Glutamatergic neuron (in vitro differentiated cells): Measurements from ENCODE around the gene ANXA6. TPM values are rescaled to one million over a fixed set of nuclear protein-coding genes. Genes with fewer than 3 reads are reported as not detected.

ENCODE experiments used
- DNase-seq: peaks from one replicate; pipeline ENCODE4 v3.0.0; 2022
- H3K27ac Mint-ChIP-seq: one replicate; pipeline ENCODE4 v1.8.0; 2020; ENCODE audit warnings: mild to moderate bottlenecking, mixed read lengths, inconsistent platforms; ENCODE audit not compliant: unreplicated experiment
- H3K27me3 Mint-ChIP-seq: one replicate; pipeline ENCODE4 v1.8.0; 2020; ENCODE audit warnings: mild to moderate bottlenecking, moderate library complexity, mixed read lengths, inconsistent platforms; ENCODE audit not compliant: unreplicated experiment
- H3K36me3 Mint-ChIP-seq: one replicate; pipeline ENCODE4 v1.8.0; 2020; ENCODE audit warnings: mild to moderate bottlenecking, mixed read lengths, inconsistent platforms; ENCODE audit not compliant: unreplicated experiment
- H3K4me1 Mint-ChIP-seq: one replicate; pipeline ENCODE4 v1.8.0; 2020; ENCODE audit warnings: mild to moderate bottlenecking, low read depth, mixed read lengths, inconsistent platforms; ENCODE audit not compliant: unreplicated experiment
- H3K4me3 Mint-ChIP-seq: one replicate; pipeline ENCODE4 v1.8.0; 2020; ENCODE audit warnings: mild to moderate bottlenecking, mixed read lengths, inconsistent platforms; ENCODE audit not compliant: unreplicated experiment
- H3K9me3 Mint-ChIP-seq: one replicate; pipeline ENCODE4 v1.8.0; 2020; ENCODE audit warnings: mild to moderate bottlenecking, moderate library complexity, mixed read lengths, inconsistent platforms; ENCODE audit not compliant: unreplicated experiment
- total RNA-seq: library from RNA; stranded (reverse); fragmentation: NEBNext Ultra II Directional; extraction: Animal tissue kit (Norgen Biotek cat#: 25700); gene quantifications from one replicate; pipeline ENCODE4 v1.2.1, GENCODE V29; 2021; ENCODE audit not compliant: unreplicated experiment
- TF ChIP-seq, protein P1 (sequence below): fragments of 200-600 bp; sonication (generic); IDR thresholded peaks from one replicate; pipeline ENCODE4 v1.5.0; 2021; ENCODE audit not compliant: partially characterized antibody, unreplicated experiment

ANXA6 gene
- total RNA-seq, 1 donor from 2014 or later = 143 TPM

- no peak overlapping the region for H3K4me3 Mint-ChIP-seq
- H3K9me3 Mint-ChIP-seq = peaks cover 1% of the 10 kb centered on the region
- TF ChIP-seq, protein P1, sequence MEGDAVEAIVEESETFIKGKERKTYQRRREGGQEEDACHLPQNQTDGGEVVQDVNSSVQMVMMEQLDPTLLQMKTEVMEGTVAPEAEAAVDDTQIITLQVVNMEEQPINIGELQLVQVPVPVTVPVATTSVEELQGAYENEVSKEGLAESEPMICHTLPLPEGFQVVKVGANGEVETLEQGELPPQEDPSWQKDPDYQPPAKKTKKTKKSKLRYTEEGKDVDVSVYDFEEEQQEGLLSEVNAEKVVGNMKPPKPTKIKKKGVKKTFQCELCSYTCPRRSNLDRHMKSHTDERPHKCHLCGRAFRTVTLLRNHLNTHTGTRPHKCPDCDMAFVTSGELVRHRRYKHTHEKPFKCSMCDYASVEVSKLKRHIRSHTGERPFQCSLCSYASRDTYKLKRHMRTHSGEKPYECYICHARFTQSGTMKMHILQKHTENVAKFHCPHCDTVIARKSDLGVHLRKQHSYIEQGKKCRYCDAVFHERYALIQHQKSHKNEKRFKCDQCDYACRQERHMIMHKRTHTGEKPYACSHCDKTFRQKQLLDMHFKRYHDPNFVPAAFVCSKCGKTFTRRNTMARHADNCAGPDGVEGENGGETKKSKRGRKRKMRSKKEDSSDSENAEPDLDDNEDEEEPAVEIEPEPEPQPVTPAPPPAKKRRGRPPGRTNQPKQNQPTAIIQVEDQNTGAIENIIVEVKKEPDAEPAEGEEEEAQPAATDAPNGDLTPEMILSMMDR = no peak
- peaks cover 6% of the 10 kb centered on the region for H3K4me1 Mint-ChIP-seq
- DNase-seq = no peak
- peaks cover 9% of the 10 kb centered on the region for H3K27me3 Mint-ChIP-seq
- no peak overlapping the region for H3K27ac Mint-ChIP-seq
- H3K36me3 Mint-ChIP-seq = peaks cover 1% of the 10 kb centered on the region
Measured at GRCh38 chr5:151060742-151061141, 96.8 kb downstream of the ANXA6 start.

- Mint-ChIP-seq H3K4me1 (peaks cover 5% of the 10 kb centered on the region), H3K4me3 (no peak overlapping the region), H3K27me3 (peaks cover 5% of the 10 kb centered on the region), H3K36me3 (no peaks in the 10 kb centered on the region), H3K27ac (no peak overlapping the region), H3K9me3 (peaks cover 2% of the 10 kb centered on the region)
- TF ChIP-seq, protein P1 = no peak
- DNase-seq = no peak
Measured at GRCh38 chr5:151058891-151059489, 98.6 kb downstream of the ANXA6 start.

GRCh38 chr5:151058301-151058700 lies 99.3 kb downstream of the ANXA6 start:
- Mint-ChIP-seq H3K27me3 (peaks cover 6% of the 10 kb centered on the region), H3K27ac (no peak overlapping the region), H3K9me3 (peaks cover 2% of the 10 kb centered on the region), H3K36me3 (no peaks in the 10 kb centered on the region), H3K4me3 (no peak overlapping the region), H3K4me1 (peaks cover 5% of the 10 kb centered on the region)
- DNase-seq = no peak
- TF ChIP-seq, protein P1 = peak; percentile 11

- H3K27me3 Mint-ChIP-seq = peaks cover 7% of the 10 kb centered on the region
- H3K27ac Mint-ChIP-seq = no peak overlapping the region
- H3K4me3 Mint-ChIP-seq = no peak overlapping the region
- no peak for DNase-seq
- no peaks in the 10 kb centered on the region for H3K36me3 Mint-ChIP-seq
- peaks cover 5% of the 10 kb centered on the region for H3K4me1 Mint-ChIP-seq
- H3K9me3 Mint-ChIP-seq = peaks cover 2% of the 10 kb centered on the region
- TF ChIP-seq, protein P1 = no peak
Measured at GRCh38 chr5:151056379-151057325, 100.9 kb downstream of the ANXA6 start.

DNA sequence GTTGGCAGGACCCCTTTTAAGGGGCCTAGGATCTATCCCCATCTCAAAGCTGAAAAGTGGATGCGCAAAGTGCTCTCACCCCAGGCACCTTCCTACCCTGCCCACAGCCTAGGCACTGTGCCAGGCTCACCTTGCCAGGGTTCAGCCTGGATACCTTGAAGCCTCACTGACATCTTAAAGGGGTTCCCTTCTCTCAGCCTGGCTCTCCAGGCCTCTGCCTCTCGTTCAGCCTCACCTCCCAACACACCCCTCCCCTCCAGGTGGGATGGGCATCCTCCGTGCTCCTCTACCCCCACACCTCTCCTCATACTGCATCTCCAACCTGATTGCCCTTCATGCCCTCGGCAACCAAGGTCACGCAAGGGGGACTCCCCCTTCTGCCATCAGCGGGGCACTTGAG lies 102.2 kb downstream of the ANXA6 start:
- Mint-ChIP-seq H3K4me3 (no peak overlapping the region), H3K4me1 (peaks cover 5% of the 10 kb centered on the region), H3K27me3 (peaks cover 7% of the 10 kb centered on the region), H3K9me3 (peaks cover 2% of the 10 kb centered on the region), H3K36me3 (no peaks in the 10 kb centered on the region), H3K27ac (no peak overlapping the region)
- DNase-seq = no peak
- TF ChIP-seq, protein P1 = no peak
